GM21367 (cell line): ENCODE results near the gene DCUN1D4.

ENCODE experiments used
- ATAC-seq: cut with Tn5 transposase; IDR thresholded peaks from one replicate; pipeline ENCODE4 v1.9.1; 2021; ENCODE audit not compliant: unreplicated experiment

Gene DCUN1D4

GRCh38 chr4:51958199-51958968 lies 115.4 kb downstream of the DCUN1D4 start:
- ATAC-seq = no peak

DNA sequence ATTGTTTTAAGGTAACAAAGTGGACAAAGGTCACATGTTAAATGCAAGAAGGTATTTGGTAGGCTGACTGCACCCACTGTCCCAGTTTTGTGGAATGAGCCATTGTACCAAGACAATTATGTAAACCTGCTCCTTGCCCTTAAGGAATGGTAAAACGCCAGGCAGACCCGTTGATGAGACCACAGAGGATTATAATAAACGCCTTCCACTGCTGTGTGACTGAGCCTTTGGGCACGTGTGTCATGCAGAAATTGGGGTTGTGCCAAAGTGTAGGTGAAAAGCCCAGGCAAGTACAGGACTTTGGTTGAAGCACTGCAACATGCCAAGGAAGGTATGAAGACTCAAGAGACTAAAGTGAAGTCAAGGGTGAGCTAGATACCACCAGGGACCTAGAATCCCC lies 117.5 kb downstream of the DCUN1D4 start:
- ATAC-seq = no peak

GRCh38 chr4:51963841-51964517 lies 121.0 kb downstream of the DCUN1D4 start:
- no peak for ATAC-seq

GRCh38 chr4:51965862-51966261 lies 122.9 kb downstream of the DCUN1D4 start:
- no peak for ATAC-seq
